ENCODE measurements around the gene ITGB5. TPM values are rescaled to one million over a fixed set of nuclear protein-coding genes. Genes with fewer than 3 reads are reported as not detected.

Gene ITGB5
- polyA plus RNA-seq, 3 donors: 0.68 to 1.2 (median 1.0) TPM

DNA sequence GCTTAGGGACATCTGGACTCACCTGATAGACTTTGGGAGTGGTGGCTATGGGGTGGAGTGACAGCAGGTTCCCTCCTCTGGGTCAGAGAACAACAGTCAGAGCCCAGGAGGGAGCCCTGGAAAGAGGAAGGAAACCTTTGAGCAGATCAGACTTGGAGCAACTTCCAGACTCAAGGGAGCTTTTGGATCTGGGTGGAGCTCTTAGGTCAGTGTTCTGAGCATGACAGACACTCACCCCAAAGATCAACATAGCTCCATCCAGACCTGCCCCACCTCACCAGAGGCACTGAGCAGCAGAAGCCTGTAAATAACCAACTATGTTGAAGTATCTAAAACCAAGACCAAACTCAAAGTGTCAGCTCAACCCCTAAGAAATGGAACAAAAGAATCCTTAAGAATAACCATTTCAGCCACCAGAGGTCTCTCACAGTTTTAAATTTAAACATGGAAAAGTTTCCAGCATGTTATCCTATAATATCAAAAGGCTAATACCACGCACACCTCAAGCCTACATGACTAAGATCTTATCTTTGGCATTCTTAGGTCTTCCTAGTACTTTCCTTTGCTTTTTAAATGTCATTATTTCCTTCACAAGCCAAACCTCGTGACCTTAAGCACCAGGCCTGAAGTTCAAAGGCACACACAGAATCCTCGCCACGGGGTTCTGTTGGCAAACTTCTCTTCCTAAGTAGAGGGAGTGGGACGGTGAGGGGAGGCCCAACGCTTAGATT, 100.5 kb downstream of the ITGB5 start:
- H3K36me3 Mint-ChIP-seq: no peaks in the 10 kb centered on the region
- TF ChIP-seq, protein P1, sequence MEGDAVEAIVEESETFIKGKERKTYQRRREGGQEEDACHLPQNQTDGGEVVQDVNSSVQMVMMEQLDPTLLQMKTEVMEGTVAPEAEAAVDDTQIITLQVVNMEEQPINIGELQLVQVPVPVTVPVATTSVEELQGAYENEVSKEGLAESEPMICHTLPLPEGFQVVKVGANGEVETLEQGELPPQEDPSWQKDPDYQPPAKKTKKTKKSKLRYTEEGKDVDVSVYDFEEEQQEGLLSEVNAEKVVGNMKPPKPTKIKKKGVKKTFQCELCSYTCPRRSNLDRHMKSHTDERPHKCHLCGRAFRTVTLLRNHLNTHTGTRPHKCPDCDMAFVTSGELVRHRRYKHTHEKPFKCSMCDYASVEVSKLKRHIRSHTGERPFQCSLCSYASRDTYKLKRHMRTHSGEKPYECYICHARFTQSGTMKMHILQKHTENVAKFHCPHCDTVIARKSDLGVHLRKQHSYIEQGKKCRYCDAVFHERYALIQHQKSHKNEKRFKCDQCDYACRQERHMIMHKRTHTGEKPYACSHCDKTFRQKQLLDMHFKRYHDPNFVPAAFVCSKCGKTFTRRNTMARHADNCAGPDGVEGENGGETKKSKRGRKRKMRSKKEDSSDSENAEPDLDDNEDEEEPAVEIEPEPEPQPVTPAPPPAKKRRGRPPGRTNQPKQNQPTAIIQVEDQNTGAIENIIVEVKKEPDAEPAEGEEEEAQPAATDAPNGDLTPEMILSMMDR (IDR thresholded peaks at IDR 0.05): no peak
- H3K4me2 ChIP-seq (replicated peaks; ENCODE audit: extremely low read depth, low read length, poor library complexity, severe bottlenecking): no peak overlapping the region
- H3K27ac ChIP-seq (ENCODE audit: low read depth in 1 of 2, low read length in 2 of 2): no peak overlapping the region
- no peaks in the 10 kb centered on the region for H3K27me3 ChIP-seq (ENCODE audit: control insufficient read depth in 2 of 2, insufficient read depth in 2 of 2, low read length in 2 of 2)
- H3K9me3 Mint-ChIP-seq: peaks cover 0 to 2% (median 0%) of the 10 kb centered on the region in 7 donors
- intact Hi-C loops (cut with micrococcal nuclease): no loop called here
- no peak overlapping the region for H2AFZ ChIP-seq (ENCODE audit: insufficient read depth, low read depth, low read length, poor library complexity, severe bottlenecking)
- H3K4me1 ChIP-seq (ENCODE audit: control insufficient read depth in 1 of 2, insufficient read depth in 2 of 2, low read length in 2 of 2): peaks cover 14 to 16% of the 10 kb centered on the region in 2 donors
- no peak overlapping the region for H3K4me3 ChIP-seq (replicated peaks in 1 of 3; ENCODE audit: low read depth in 2 of 3, low read length in 3 of 3)
- WGBS (ENCODE audit: insufficient coverage): 100% methylated on average over 1 of the region's 6 CpGs
- H3K9ac ChIP-seq (ENCODE audit: insufficient read depth, low read length, poor library complexity, severe bottlenecking): no peak overlapping the region
- no peak overlapping the region for H3K27ac Mint-ChIP-seq
- H3K9me3 ChIP-seq (replicated peaks in 1 of 2; ENCODE audit: control insufficient read depth in 1 of 2, insufficient read depth in 1 of 2, low read length in 2 of 2): no peaks in the 10 kb centered on the region
- H3K79me2 ChIP-seq (ENCODE audit: insufficient read depth, low read length): no peaks in the 10 kb centered on the region
- no peak for DNase-seq
- no peak overlapping the region for H3K4me3 Mint-ChIP-seq
- peaks cover 37% of the 10 kb centered on the region for H3K4me1 Mint-ChIP-seq
- no peaks in the 10 kb centered on the region for H3K36me3 ChIP-seq (replicated peaks in 1 of 2; ENCODE audit: control insufficient read depth in 1 of 2, insufficient read depth in 2 of 2, low read length in 2 of 2)
- peaks cover 2 to 11% (median 8%) of the 10 kb centered on the region in 3 donors for H3K27me3 Mint-ChIP-seq (ENCODE audit: low read depth in 3 of 3)
- H4K20me1 ChIP-seq (ENCODE audit: insufficient read depth, low read length): no peaks in the 10 kb centered on the region

DNA sequence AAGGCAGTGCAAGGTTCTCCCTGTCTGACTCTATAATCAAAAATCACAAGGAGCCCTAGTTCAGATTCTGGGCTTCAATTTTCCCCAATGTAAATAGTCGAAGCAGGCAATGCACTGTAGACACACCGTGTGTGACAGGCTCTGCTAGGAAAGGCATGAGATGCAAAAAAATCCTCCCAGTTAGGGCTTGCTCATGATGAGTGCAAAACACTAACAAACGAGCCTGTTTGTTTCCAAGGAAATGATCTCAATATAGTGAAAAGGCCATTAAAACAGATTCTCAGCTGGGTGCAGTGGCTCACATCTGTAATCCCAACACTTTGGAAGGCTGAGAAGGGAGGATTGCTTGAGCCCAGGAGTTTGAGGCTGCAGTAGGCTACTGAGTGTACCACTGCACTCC, 101.2 kb downstream of the ITGB5 start:
- WGBS (ENCODE audit: insufficient coverage): no CpG with 5 or more reads among the region's 3 CpGs
- Histone ChIP-seq H3K27ac (ENCODE audit: low read depth in 1 of 2, low read length in 2 of 2) (no peak overlapping the region), H3K27me3 (ENCODE audit: control insufficient read depth in 2 of 2, insufficient read depth in 2 of 2, low read length in 2 of 2) (no peaks in the 10 kb centered on the region), H3K4me1 (ENCODE audit: control insufficient read depth in 1 of 2, insufficient read depth in 2 of 2, low read length in 2 of 2) (peaks cover 18 to 19% of the 10 kb centered on the region in 2 donors), H2AFZ (ENCODE audit: insufficient read depth, low read depth, low read length, poor library complexity, severe bottlenecking) (no peak overlapping the region), H3K36me3 (replicated peaks in 1 of 2; ENCODE audit: control insufficient read depth in 1 of 2, insufficient read depth in 2 of 2, low read length in 2 of 2) (no peaks in the 10 kb centered on the region), H3K9me3 (replicated peaks in 1 of 2; ENCODE audit: control insufficient read depth in 1 of 2, insufficient read depth in 1 of 2, low read length in 2 of 2) (no peaks in the 10 kb centered on the region), H4K20me1 (ENCODE audit: insufficient read depth, low read length) (no peaks in the 10 kb centered on the region), H3K79me2 (ENCODE audit: insufficient read depth, low read length) (no peaks in the 10 kb centered on the region), H3K9ac (ENCODE audit: insufficient read depth, low read length, poor library complexity, severe bottlenecking) (no peak overlapping the region), H3K4me2 (replicated peaks; ENCODE audit: extremely low read depth, low read length, poor library complexity, severe bottlenecking) (no peak overlapping the region), H3K4me3 (replicated peaks in 1 of 3; ENCODE audit: low read depth in 2 of 3, low read length in 3 of 3) (no peak overlapping the region)
- Mint-ChIP-seq H3K27ac (no peak overlapping the region), H3K4me1 (peaks cover 38% of the 10 kb centered on the region), H3K9me3 (peaks cover 0 to 2% (median 0%) of the 10 kb centered on the region in 7 donors), H3K4me3 (no peak overlapping the region), H3K36me3 (no peaks in the 10 kb centered on the region), H3K27me3 (ENCODE audit: low read depth in 3 of 3) (peaks cover 1 to 11% (median 8%) of the 10 kb centered on the region in 3 donors)
- DNase-seq: no peak
- TF ChIP-seq, protein P1 (IDR thresholded peaks at IDR 0.05): no peak
- intact Hi-C loops (cut with micrococcal nuclease): no loop called here

Measured in CD14-positive monocyte (primary cell).